Measurements from ENCODE around the gene CHODL. TPM values are rescaled to one million over a fixed set of nuclear protein-coding genes. Genes with fewer than 3 reads are reported as not detected.

CHODL gene
- total RNA-seq, 1 experiment from 2014 or later: 0.44 TPM

GRCh38 chr21:18275781-18276180 lies 31.1 kb downstream of the CHODL start:
- Histone ChIP-seq H3K4me2 (no peak overlapping the region), H3K36me3 (ENCODE audit: low read depth) (no peaks in the 10 kb centered on the region), H3K9me2 (ENCODE audit: insufficient read depth) (no peaks in the 10 kb centered on the region), H3K27ac (no peak overlapping the region), H3K4me1 (replicated peaks; ENCODE audit: insufficient read depth) (no peaks in the 10 kb centered on the region), H3K27me3 (ENCODE audit: insufficient read depth, low read depth) (no peaks in the 10 kb centered on the region), H3K79me2 (ENCODE audit: low read depth) (no peaks in the 10 kb centered on the region), H3K9me3 (ENCODE audit: insufficient read depth, low read depth) (no peaks in the 10 kb centered on the region), H3F3A (ENCODE audit: insufficient read depth, low read depth) (no peaks in the 10 kb centered on the region), H3K4me3 (no peak overlapping the region), H2AFZ (no peak overlapping the region), H4K20me1 (ENCODE audit: insufficient read depth) (no peaks in the 10 kb centered on the region)
- BruUV-seq (replicated peaks): no TSS peak
- intact Hi-C loops (cut with micrococcal nuclease; ENCODE audit: unreplicated experiment): no loop called here
- POLR2A ChIA-PET (ENCODE audit: unreplicated experiment): no interaction called here
- DNase-seq: no peak
- CTCF ChIA-PET: no interaction called here
- TF ChIP-seq CTCF (conservative IDR thresholded peaks at IDR 0.05) (no peak), EZH2 (IDR thresholded peaks at IDR 0.05; ENCODE audit: low read depth) (no peak)

- no peaks in the 10 kb centered on the region for H3K9me3 ChIP-seq (ENCODE audit: insufficient read depth, low read depth)
- no peak for DNase-seq
- intact Hi-C loops (cut with micrococcal nuclease; ENCODE audit: unreplicated experiment): loop anchor here (10.0 kb wide), 1 partner anchor 361 kb away; no protein-coding TSS in a partner anchor
- no peak overlapping the region for H3K4me2 ChIP-seq
- H2AFZ ChIP-seq: no peak overlapping the region
- no peaks in the 10 kb centered on the region for H3K4me1 ChIP-seq (replicated peaks; ENCODE audit: insufficient read depth)
- BruUV-seq (replicated peaks): no TSS peak
- no peak overlapping the region for H3K27ac ChIP-seq
- ChIA-PET CTCF (no interaction called here), POLR2A (ENCODE audit: unreplicated experiment) (no interaction called here)
- H3K9me2 ChIP-seq (ENCODE audit: insufficient read depth): no peaks in the 10 kb centered on the region
- TF ChIP-seq EZH2 (IDR thresholded peaks at IDR 0.05; ENCODE audit: low read depth) (no peak), CTCF (conservative IDR thresholded peaks at IDR 0.05) (no peak)
- no peak overlapping the region for H3K4me3 ChIP-seq
- H3K27me3 ChIP-seq (ENCODE audit: insufficient read depth, low read depth): no peaks in the 10 kb centered on the region
- no peaks in the 10 kb centered on the region for H3K79me2 ChIP-seq (ENCODE audit: low read depth)
- no peaks in the 10 kb centered on the region for H4K20me1 ChIP-seq (ENCODE audit: insufficient read depth)
- no peaks in the 10 kb centered on the region for H3F3A ChIP-seq (ENCODE audit: insufficient read depth, low read depth)
- no peaks in the 10 kb centered on the region for H3K36me3 ChIP-seq (ENCODE audit: low read depth)
Measured at GRCh38 chr21:18285379-18285778, 40.7 kb downstream of the CHODL start.

- TF ChIP-seq EZH2 (IDR thresholded peaks at IDR 0.05; ENCODE audit: low read depth) (no peak), CTCF (conservative IDR thresholded peaks at IDR 0.05) (no peak)
- no peak overlapping the region for H3K4me3 ChIP-seq
- H3K9me3 ChIP-seq (ENCODE audit: insufficient read depth, low read depth): no peaks in the 10 kb centered on the region
- POLR2A ChIA-PET (ENCODE audit: unreplicated experiment): no interaction called here
- no peaks in the 10 kb centered on the region for H3K36me3 ChIP-seq (ENCODE audit: low read depth)
- no peak for DNase-seq
- H3K27me3 ChIP-seq (ENCODE audit: insufficient read depth, low read depth): no peaks in the 10 kb centered on the region
- intact Hi-C loops (cut with micrococcal nuclease; ENCODE audit: unreplicated experiment): loop anchor here (5.0 to 10.0 kb wide), 2 partner anchors 77 to 365 kb away; no protein-coding TSS in a partner anchor
- H4K20me1 ChIP-seq (ENCODE audit: insufficient read depth): no peaks in the 10 kb centered on the region
- no peak overlapping the region for H3K27ac ChIP-seq
- no peak overlapping the region for H3K4me2 ChIP-seq
- H3K4me1 ChIP-seq (replicated peaks; ENCODE audit: insufficient read depth): no peaks in the 10 kb centered on the region
- no peaks in the 10 kb centered on the region for H3K9me2 ChIP-seq (ENCODE audit: insufficient read depth)
- no peaks in the 10 kb centered on the region for H3F3A ChIP-seq (ENCODE audit: insufficient read depth, low read depth)
- H3K79me2 ChIP-seq (ENCODE audit: low read depth): no peaks in the 10 kb centered on the region
- no peak overlapping the region for H2AFZ ChIP-seq
- CTCF ChIA-PET: interaction anchor here (0.7 kb wide), 1 partner anchor 777 kb away, joined by 3 read pairs; no protein-coding TSS in a partner anchor
- BruUV-seq (replicated peaks): no TSS peak
Measured at GRCh38 chr21:18289876-18290275, 45.2 kb downstream of the CHODL start.
